Parathyroid adenoma (tissue), 2 donors: ENCODE measurements around the gene PTH.

Source experiments
- H2AFZ ChIP-seq: fragments of 300-600 bp; sonication (generic); one replicate; pipeline ENCODE4 v1.7.0; 2017; ENCODE audit warnings: antibody characterized with exemption, mild to moderate bottlenecking
- H3K27ac ChIP-seq: fragments of 300-600 bp; sonication (generic); one replicate; pipeline ENCODE4 v1.7.0; 2017
- H3K27me3 ChIP-seq: fragments of 300-600 bp; sonication (generic); one replicate; pipeline ENCODE4 v1.7.0; 2017; ENCODE audit warnings: low read length; ENCODE audit not compliant: control insufficient read depth, insufficient read depth
- H3K36me3 ChIP-seq: fragments of 300-600 bp; sonication (generic); one replicate; pipeline ENCODE4 v1.7.0; 2017; ENCODE audit warnings: low read length; ENCODE audit not compliant: control insufficient read depth, insufficient read depth
- H3K4me1 ChIP-seq: fragments of 300-600 bp; sonication (generic); one replicate; pipeline ENCODE4 v1.7.0; 2017; ENCODE audit warnings: control low read depth
- H3K4me2 ChIP-seq: fragments of 300-600 bp; sonication (generic); one replicate; pipeline ENCODE4 v1.7.0; 2017; ENCODE audit warnings: low read length
- H3K4me3 ChIP-seq: fragments of 300-600 bp; sonication (generic); one replicate; pipeline ENCODE4 v1.7.0; 2017; ENCODE audit warnings: low read depth, low read length
- H3K79me2 ChIP-seq: fragments of 300-600 bp; sonication (generic); one replicate; pipeline ENCODE4 v1.7.0; 2017; ENCODE audit warnings: control low read depth
- H3K9ac ChIP-seq: fragments of 300-600 bp; sonication (generic); one replicate; pipeline ENCODE4 v1.7.0; 2017; ENCODE audit warnings: mild to moderate bottlenecking
- H3K9me3 ChIP-seq: fragments of 300-600 bp; sonication (generic); one replicate; pipeline ENCODE4 v1.7.0; 2017; ENCODE audit warnings: low read length; ENCODE audit not compliant: control insufficient read depth
- CTCF ChIP-seq: fragments of 300-600 bp; sonication (generic); IDR thresholded peaks from one replicate; pipeline ENCODE4 v1.7.0; 2017; ENCODE audit warnings: antibody characterized with exemption, mild to moderate bottlenecking
- donor health status: primary hyperparathyroidism.

Gene PTH

GRCh38 chr11:13486926-13487660, 8.7 kb downstream of the PTH start:
- H3K27me3 ChIP-seq: no peaks in the 10 kb centered on the region
- peak overlapping the region; percentile 97 for H3K27ac ChIP-seq
- H3K36me3 ChIP-seq: peaks cover 8% of the 10 kb centered on the region
- peak; percentile 63 for TF ChIP-seq CTCF
- peaks cover 2% of the 10 kb centered on the region for H3K4me1 ChIP-seq
- no peaks in the 10 kb centered on the region for H3K9me3 ChIP-seq
- H3K4me3 ChIP-seq: peak overlapping the region; percentile 20
- peak overlapping the region; percentile 17 for H3K4me2 ChIP-seq
- H2AFZ ChIP-seq: peak overlapping the region; percentile 28
- no peak overlapping the region for H3K9ac ChIP-seq
- H3K79me2 ChIP-seq: no peaks in the 10 kb centered on the region

DNA sequence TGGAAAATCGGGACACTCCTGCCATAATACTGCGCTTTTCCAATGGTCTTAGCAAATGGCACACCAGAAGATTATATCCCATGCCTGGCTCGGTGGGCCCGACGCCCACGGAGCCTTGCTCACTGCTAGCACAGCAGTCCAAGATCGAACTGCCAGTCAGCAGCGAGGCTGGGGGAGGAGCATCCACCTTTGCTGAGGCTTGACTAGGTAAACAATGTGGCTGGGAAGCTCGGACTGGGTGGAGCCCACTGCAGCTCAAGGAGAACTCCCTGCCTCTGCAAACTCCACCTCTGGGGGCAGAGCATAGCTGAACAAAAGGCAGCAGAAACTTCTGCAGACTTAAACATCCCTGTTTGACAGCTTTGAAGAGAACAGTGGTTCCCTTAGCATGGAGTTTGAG, 15.6 kb downstream of the PTH start:
- Histone ChIP-seq H3K9me3 (no peaks in the 10 kb centered on the region), H3K4me1 (no peaks in the 10 kb centered on the region), H3K79me2 (no peaks in the 10 kb centered on the region), H3K4me2 (no peak overlapping the region), H3K36me3 (no peaks in the 10 kb centered on the region), H3K27me3 (no peaks in the 10 kb centered on the region), H3K27ac (no peak overlapping the region), H3K9ac (no peak overlapping the region), H2AFZ (no peak overlapping the region), H3K4me3 (no peak overlapping the region)
- TF ChIP-seq CTCF: no peak

DNA sequence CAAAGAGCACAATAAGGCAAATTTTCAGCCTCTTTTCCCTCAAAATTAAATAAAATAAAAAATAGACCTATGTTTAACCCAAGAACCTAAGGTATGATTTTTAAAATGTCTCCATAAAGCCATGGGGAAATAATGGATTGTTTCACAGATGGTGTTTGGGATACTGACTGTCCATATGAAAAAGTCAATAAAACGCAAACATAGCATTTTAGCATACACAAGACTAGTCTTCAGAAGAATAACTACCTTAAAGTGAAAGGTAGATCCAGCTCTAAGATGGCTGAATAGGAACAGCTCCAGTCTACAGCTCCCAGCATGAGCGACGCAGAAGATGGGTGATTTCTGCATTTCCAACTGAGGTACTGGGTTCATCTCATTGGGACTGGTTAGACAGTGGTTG, 16.1 kb downstream of the PTH start:
- no peak overlapping the region for H3K9ac ChIP-seq
- H3K4me2 ChIP-seq: no peak overlapping the region
- H3K27ac ChIP-seq: no peak overlapping the region
- H3K4me1 ChIP-seq: no peaks in the 10 kb centered on the region
- no peak for TF ChIP-seq CTCF
- no peaks in the 10 kb centered on the region for H3K27me3 ChIP-seq
- no peak overlapping the region for H2AFZ ChIP-seq
- no peaks in the 10 kb centered on the region for H3K36me3 ChIP-seq
- no peaks in the 10 kb centered on the region for H3K79me2 ChIP-seq
- H3K4me3 ChIP-seq: no peak overlapping the region
- H3K9me3 ChIP-seq: no peaks in the 10 kb centered on the region

DNA sequence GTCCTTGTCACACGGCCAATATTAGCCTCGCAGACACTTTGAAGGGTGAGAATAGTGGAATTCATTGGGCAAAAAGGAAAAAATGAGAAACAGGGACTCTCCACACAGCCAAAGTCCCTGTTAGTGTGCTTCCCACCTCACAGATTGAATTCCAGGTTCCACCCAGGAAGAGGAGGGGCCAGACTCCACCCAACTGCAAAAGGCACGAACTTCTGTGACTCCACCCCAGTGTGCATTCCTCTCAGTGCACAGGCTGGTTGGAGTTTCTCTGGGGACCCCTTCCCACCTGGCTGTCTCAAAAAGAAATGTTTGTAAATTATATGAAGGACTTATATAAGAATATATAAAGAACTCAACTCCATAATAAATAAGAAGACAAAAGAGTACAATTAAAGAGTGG, 20.7 kb downstream of the PTH start:
- Histone ChIP-seq H3K4me1 (no peaks in the 10 kb centered on the region), H3K4me2 (no peak overlapping the region), H3K79me2 (no peaks in the 10 kb centered on the region), H3K4me3 (no peak overlapping the region), H2AFZ (no peak overlapping the region), H3K27me3 (no peaks in the 10 kb centered on the region), H3K27ac (no peak overlapping the region), H3K36me3 (no peaks in the 10 kb centered on the region), H3K9ac (no peak overlapping the region), H3K9me3 (no peaks in the 10 kb centered on the region)
- no peak for TF ChIP-seq CTCF
